DMS53 treated with DMSO at 0.1 percent for 48 hours (cell line): Measurements from ENCODE around the gene ZNF253.
"Not testable (repeated sequence)": the region's sequence is repeated elsewhere in the genome, so short reads cannot be mapped to it uniquely, and the experiment has no call there.

ENCODE experiments used
- DNase-seq: peaks from one replicate; lab custom pipeline; 2025; ENCODE audit not compliant: unreplicated experiment; lab: John Stamatoyannopoulos, UW

Gene ZNF253

DNA sequence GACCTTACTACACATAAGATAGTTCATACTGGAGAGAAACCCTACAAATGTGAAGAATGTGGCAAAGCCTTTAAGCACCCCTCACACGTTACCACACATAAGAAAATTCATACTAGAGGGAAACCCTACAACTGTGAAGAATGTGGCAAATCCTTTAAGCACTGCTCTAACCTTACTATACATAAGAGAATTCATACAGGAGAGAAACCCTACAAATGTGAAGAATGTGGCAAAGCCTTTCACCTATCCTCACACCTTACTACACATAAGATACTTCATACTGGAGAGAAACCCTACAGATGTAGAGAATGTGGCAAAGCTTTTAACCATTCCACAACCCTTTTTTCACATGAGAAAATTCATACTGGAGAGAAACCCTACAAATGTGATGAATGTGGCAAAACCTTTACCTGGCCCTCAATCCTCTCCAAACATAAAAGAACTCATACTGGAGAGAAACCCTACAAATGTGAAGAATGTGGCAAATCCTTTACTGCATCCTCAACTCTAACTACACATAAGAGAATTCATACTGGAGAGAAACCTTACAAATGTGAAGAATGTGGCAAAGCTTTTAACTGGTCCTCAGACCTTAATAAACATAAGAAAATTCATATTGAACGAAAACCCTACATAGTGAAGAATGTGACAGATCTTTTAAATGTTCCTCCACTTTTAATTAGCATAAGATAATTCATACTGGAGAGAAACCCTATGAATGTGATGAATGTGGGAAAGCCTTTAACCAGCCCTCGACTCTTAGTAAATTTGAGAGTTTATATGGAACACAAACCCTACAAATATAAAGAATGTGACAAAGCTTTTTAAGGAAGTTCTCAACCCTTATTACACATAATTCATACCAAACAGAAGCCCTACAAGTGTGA is 26.6 kb downstream of the ZNF253 start:
- DNase-seq, result not testable (repeated sequence)

- peak; percentile 28 for DNase-seq
These were observed 34.6 kb downstream of the ZNF253 start for GRCh38 chr19:19900139-19900728.

DNA sequence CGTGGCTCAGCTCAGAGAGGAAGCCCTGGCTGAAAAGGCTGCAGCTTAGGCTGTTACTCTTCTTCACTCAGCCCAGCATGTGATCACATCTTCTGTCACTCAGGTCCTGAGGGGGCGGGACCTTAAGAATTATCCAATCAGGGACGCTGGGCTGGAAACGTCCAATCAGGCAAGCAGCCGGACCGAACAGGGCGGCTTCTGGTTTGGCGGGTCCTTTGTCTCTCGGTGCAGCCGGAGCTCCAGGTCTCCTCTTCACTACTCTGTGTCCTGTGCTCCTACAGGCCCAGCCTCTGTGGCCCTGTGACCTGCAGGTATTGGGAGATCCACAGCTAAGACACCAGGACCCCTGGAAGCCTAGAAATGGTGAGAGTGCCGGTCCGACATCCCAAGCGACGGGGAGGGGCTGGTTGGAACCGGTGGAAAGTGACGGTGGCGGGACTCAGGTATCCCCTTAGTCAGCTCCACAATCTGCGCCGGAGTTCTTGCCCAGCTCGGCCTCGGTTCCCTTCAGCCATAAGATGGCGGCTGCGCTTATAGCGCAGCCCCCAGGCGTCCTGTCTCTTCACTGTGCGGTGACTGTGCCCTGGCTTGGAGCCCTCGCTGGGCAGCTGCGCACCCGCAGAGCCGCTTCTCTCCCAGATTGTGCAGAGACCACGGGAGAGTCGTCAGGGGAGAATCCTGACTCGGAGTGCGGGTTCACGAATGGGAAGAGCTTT is 35.2 kb downstream of the ZNF253 start, which contains the start of gene ZNF93:
Gene ZNF93, plus strand, starts transcription at position 218 of the 716 bp plus-strand sequence. Its CDS starts 143 bp downstream, at position 361.
- DNase-seq, result peak; percentile 89

DNA sequence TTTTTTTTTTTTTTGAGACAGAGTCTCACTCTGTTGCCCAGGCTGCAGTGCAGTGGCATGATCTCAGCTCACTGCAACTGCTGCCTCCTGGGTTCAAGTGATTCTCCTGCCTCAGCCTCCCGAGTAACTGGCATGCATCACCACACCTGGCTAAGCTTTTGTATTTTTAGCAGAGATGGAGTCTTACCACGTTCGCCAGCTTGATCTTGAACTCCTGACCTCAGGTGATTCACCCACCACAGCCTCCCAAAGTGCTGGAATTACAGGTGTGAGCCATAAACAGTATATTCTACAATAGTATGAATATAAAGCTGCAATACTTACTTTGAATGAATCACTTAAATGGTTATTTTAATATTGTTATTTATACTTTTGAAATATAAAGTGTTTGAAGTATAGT is 41.9 kb downstream of the ZNF253 start:
- not testable (repeated sequence) for DNase-seq

- DNase-seq, result no peak
These were observed 44.0 kb downstream of the ZNF253 start for GRCh38 chr19:19909654-19910053.

- DNase-seq, result no peak
These were observed 45.5 kb downstream of the ZNF253 start for GRCh38 chr19:19911150-19911549.

GRCh38 chr19:19914596-19914995 is 48.9 kb downstream of the ZNF253 start:
- no peak for DNase-seq

DNA sequence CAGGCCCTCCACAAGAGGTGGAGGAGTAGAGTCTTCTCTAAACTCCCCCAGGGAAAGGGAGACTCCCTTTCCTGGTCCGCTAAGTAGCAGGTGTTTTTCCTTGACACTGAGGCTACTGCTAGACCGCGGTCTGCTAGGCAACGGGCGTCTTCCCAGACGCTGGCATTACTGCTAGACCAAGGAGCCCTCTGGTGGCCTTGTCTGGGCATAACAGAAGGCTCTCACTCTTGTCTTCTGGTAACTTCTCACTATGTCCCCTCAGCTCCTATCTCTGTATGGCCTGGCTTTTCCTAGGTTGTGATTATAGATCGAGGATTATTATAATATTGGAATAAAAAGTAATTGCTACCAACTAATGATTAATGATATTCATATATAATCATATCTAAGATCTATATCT is 64.7 kb downstream of the ZNF253 start:
- DNase-seq, result not testable (repeated sequence)

- DNase-seq, result not testable (repeated sequence)
These were observed 68.0 kb downstream of the ZNF253 start for GRCh38 chr19:19933432-19934314.

DNA sequence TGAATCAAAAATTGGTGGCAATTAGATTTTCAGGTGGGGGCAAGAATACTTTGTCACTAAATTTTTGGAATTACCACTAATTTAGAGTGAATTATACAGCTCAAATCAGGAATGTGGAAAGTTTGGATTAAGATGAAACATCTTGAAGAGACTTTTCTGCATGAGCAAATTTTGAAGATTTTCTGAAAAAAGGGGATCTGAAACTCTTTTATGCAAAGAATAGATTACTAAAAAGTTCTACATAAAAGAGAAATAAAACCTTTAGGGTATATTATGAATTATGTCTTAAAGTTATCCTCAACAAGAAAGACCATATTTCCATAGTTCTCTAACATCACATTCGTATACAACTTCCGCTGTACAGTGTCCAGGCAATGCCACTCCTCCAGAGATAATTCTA is 71.7 kb downstream of the ZNF253 start:
- no peak for DNase-seq

GRCh38 chr19:19938449-19938848 is 72.8 kb downstream of the ZNF253 start:
- no peak for DNase-seq

DNA sequence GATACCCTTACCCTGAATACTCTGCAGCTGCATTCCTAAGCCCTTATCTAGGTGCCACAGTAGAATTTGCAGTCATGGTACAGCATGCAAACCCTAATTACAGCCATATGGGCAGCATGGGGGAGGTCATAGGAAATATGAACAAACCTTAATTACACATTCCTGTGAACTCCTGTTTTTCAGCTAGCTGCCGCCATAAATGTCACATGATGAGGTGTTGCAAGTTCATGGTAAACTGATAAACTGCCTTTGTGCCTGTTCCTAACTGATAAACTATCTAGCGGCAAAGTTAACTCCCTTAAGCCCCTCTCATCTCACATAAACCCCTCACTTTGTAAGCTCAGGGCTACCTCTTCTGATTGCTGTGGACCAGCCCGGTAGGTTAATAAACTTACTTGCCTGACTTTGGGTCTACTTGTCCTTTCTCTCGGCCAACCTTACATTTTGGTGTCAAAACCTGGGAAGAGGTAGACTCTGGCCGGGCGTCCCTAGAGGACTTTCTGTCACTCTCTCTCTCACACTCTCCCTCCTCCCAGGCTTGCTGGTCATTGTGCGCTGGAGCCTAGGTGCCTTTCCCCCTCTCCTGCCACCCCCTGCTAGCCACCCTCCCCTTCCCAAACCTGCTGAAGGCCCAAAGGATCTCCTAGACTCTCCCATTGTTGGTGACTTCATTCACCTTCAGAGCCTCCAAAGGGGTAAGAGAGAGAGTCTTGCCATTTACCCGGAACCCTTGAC is 78.3 kb downstream of the ZNF253 start:
- no peak for DNase-seq
